HG02678 (cell line): Measurements from ENCODE around the gene SNX9.

Experiments
- ATAC-seq: cut with Tn5 transposase; IDR thresholded peaks from one replicate; pipeline ENCODE4 v1.9.1; 2021; ENCODE audit warnings: mild to moderate bottlenecking, moderate library complexity; ENCODE audit not compliant: unreplicated experiment

Gene SNX9

GRCh38 chr6:157974341-157974894, 151.4 kb downstream of the SNX9 start:
- ATAC-seq, result no peak

- ATAC-seq, result no peak
These were observed 151.9 kb downstream of the SNX9 start for GRCh38 chr6:157974967-157975366.

- ATAC-seq, result no peak
These were observed 152.4 kb downstream of the SNX9 start for GRCh38 chr6:157975456-157975855.

- ATAC-seq, result no peak
These were observed 153.5 kb downstream of the SNX9 start for GRCh38 chr6:157976345-157977175.

- ATAC-seq, result no peak
These were observed 154.2 kb downstream of the SNX9 start for GRCh38 chr6:157977176-157977804.

GRCh38 chr6:157978021-157978783, 155.2 kb downstream of the SNX9 start:
- ATAC-seq, result no peak

- no peak for ATAC-seq
These were observed 157.5 kb downstream of the SNX9 start for GRCh38 chr6:157980288-157981131.

GRCh38 chr6:157981132-157981394, 158.0 kb downstream of the SNX9 start:
- peak; percentile 24 for ATAC-seq

- peak; percentile 80 for ATAC-seq
These were observed 158.5 kb downstream of the SNX9 start, which contains the start of gene SYNJ2 for GRCh38 chr6:157981395-157982101. SYNJ2 (plus strand) TSS chr6:157981863; CDS start chr6:157981962, 99 bp downstream.

GRCh38 chr6:157982102-157982562, 159.1 kb downstream of the SNX9 start:
- peak; percentile 35 for ATAC-seq

GRCh38 chr6:157982563-157983405, 159.7 kb downstream of the SNX9 start:
- ATAC-seq, result no peak

GRCh38 chr6:157983406-157984119, 160.5 kb downstream of the SNX9 start:
- ATAC-seq, result no peak

- ATAC-seq, result no peak
These were observed 161.1 kb downstream of the SNX9 start for GRCh38 chr6:157984128-157984527.

- no peak for ATAC-seq
These were observed 161.7 kb downstream of the SNX9 start for GRCh38 chr6:157984686-157985225.

GRCh38 chr6:157985378-157986155, 162.5 kb downstream of the SNX9 start:
- ATAC-seq, result no peak

- ATAC-seq, result no peak
These were observed 165.0 kb downstream of the SNX9 start for GRCh38 chr6:157987788-157988699.
